HepG2 (cell line): ENCODE measurements around the gene ATP1B2. TPM values are rescaled to one million over a fixed set of nuclear protein-coding genes. Genes with fewer than 3 reads are reported as not detected.

Experiments
- AGO2 ChIP-seq: fragments of 200-400 bp; formaldehyde crosslinking; optimal IDR thresholded peaks from 2 replicates; pipeline ENCODE3; 2017; ENCODE audit warnings: mild to moderate bottlenecking, low read depth, low read length, moderate library complexity
- ARNTL ChIP-seq: sonication (generic); formaldehyde crosslinking; IDR thresholded peaks from 2 replicates; pipeline ENCODE4 v1.4.0; 2020; ENCODE audit warnings: mild to moderate bottlenecking, missing genetic modification reagents
- E2F2 ChIP-seq: sonication (generic); formaldehyde crosslinking; IDR thresholded peaks from 2 replicates; pipeline ENCODE4 v1.4.0; 2020; ENCODE audit warnings: missing genetic modification reagents, borderline replicate concordance
- EED ChIP-seq: sonication (generic); formaldehyde crosslinking; IDR thresholded peaks from 2 replicates; pipeline ENCODE4 v1.5.0; 2020; ENCODE audit warnings: mild to moderate bottlenecking, missing genetic modification reagents
- FOSL2 ChIP-seq: sonication (generic); formaldehyde crosslinking; IDR thresholded peaks from 2 replicates; pipeline ENCODE4 v1.4.0; 2020; ENCODE audit warnings: missing genetic modification reagents
- HINFP ChIP-seq: sonication (generic); formaldehyde crosslinking; IDR thresholded peaks from 2 replicates; pipeline ENCODE4 v1.4.0; 2020; ENCODE audit warnings: low read depth, mild to moderate bottlenecking, missing genetic modification reagents
- HIVEP1 ChIP-seq: sonication (generic); formaldehyde crosslinking; IDR thresholded peaks from 2 replicates; pipeline ENCODE4 v1.4.0; 2020; ENCODE audit warnings: mild to moderate bottlenecking, missing genetic modification reagents
- KDM1A ChIP-seq: IDR thresholded peaks from 2 replicates; pipeline ENCODE4 v1.6.1; 2016; ENCODE audit warnings: missing compliant biosample characterization
- MYC ChIP-seq: sonication (generic); formaldehyde crosslinking; IDR thresholded peaks from 2 replicates; pipeline ENCODE4 v1.9.0; 2021; ENCODE audit warnings: missing genetic modification reagents, borderline replicate concordance
- NR0B2 ChIP-seq: sonication (generic); formaldehyde crosslinking; IDR thresholded peaks from 2 replicates; pipeline ENCODE4 v1.4.0; 2020; ENCODE audit warnings: mild to moderate bottlenecking, missing genetic modification reagents
- PHF5A ChIP-seq: IDR thresholded peaks from one replicate; pipeline ENCODE4 v1.6.1; 2018; ENCODE audit warnings: low read depth, missing genetic modification reagents; ENCODE audit not compliant: unreplicated experiment
- RAD51 ChIP-seq: fragments of 450-650 bp; IDR thresholded peaks from 2 replicates; pipeline ENCODE4 v1.6.1; 2016; ENCODE audit warnings: borderline replicate concordance
- RBM22 ChIP-seq: fragments of 200-400 bp; formaldehyde crosslinking; optimal IDR thresholded peaks from 2 replicates; pipeline ENCODE3; 2017; ENCODE audit warnings: mild to moderate bottlenecking, low read length, moderate library complexity
- STAT6 ChIP-seq: sonication (generic); formaldehyde crosslinking; IDR thresholded peaks from 2 replicates; pipeline ENCODE4 v1.4.0; 2020; ENCODE audit warnings: missing genetic modification reagents, mild to moderate bottlenecking, borderline replicate concordance
- ZBTB3 ChIP-seq: sonication (generic); formaldehyde crosslinking; IDR thresholded peaks from 2 replicates; pipeline ENCODE4 v1.4.0; 2020; ENCODE audit warnings: low read depth, mild to moderate bottlenecking, moderate library complexity, missing genetic modification reagents, borderline replicate concordance
- ZKSCAN8 ChIP-seq: IDR thresholded peaks from 2 replicates; pipeline ENCODE4 v1.6.1; 2016; ENCODE audit warnings: borderline replicate concordance, missing genetic modification reagents, missing compliant biosample characterization
- ZNF101 ChIP-seq: sonication (generic); formaldehyde crosslinking; IDR thresholded peaks from 2 replicates; pipeline ENCODE4 v1.4.0; 2020; ENCODE audit warnings: mild to moderate bottlenecking, low read depth, missing genetic modification reagents, borderline replicate concordance
- ZNF275 ChIP-seq: sonication (generic); formaldehyde crosslinking; IDR thresholded peaks from 2 replicates; pipeline ENCODE4 v1.8.0; 2022; ENCODE audit warnings: missing genetic modification reagents, mild to moderate bottlenecking, inconsistent platforms, borderline replicate concordance
- ZNF501 ChIP-seq: sonication (generic); formaldehyde crosslinking; IDR thresholded peaks from 2 replicates; pipeline ENCODE4 v1.5.1; 2020; ENCODE audit warnings: mild to moderate bottlenecking, moderate library complexity, missing genetic modification reagents
- ZNF891 ChIP-seq: sonication (generic); formaldehyde crosslinking; IDR thresholded peaks from 2 replicates; pipeline ENCODE4 v1.5.0; 2020; ENCODE audit warnings: mild to moderate bottlenecking, missing genetic modification reagents
- ZSCAN31 ChIP-seq: sonication (generic); formaldehyde crosslinking; IDR thresholded peaks from 2 replicates; pipeline ENCODE4 v1.5.0; 2020; ENCODE audit warnings: low read depth, mild to moderate bottlenecking, missing genetic modification reagents
- polyA plus RNA-seq, 8 experiments: library from polyadenylated mRNA; depleted of rRNA in 3 of 8; stranded (reverse) in 7 of 8; unstranded in 1 of 8; fragments of >200 nt; fragmentation: Illumina TruSeq in 4 of 8; extraction: Trizol in 4 of 8; gene quantifications; 2 replicates each; pipeline versions ENCODE4 v1.2.1 to v1.2.3, GENCODE V29; 2011 to 2016; ENCODE audit warnings: low read depth in 4 of 8, missing spikeins in 1 of 8, mixed read lengths in 1 of 8; ENCODE audit not compliant: insufficient read depth in 1 of 8
- total RNA-seq, 5 experiments: library from RNA; depleted of rRNA; stranded (reverse); fragments of >200 nt; fragmentation: Illumina TruSeq; extraction: Trizol; gene quantifications; 2 replicates each; pipeline ENCODE4 v1.2.3, GENCODE V29; 2016; ENCODE audit warnings: low read depth in 1 of 5

The ATP1B2 gene
- total and polyA plus RNA-seq, 2 of the 13 experiments (the other 11 are each of a cell fraction or from before 2014, with no cell fraction given), result not detected

- TF ChIP-seq E2F2 (peak; percentile 66; the same call in 1 of the 2 replicates), RAD51 (no peak), ARNTL (0 out of 2 replicates have a peak, but pooled peaks have one; percentile 40), ZNF275 (0 out of 2 replicates have a peak, but pooled peaks have one; percentile 4), ZKSCAN8 (CRISPR knock-in tag) (0 out of 2 replicates have a peak, but pooled peaks have one; percentile 0), NR0B2 (CRISPR knock-in tag) (0 out of 2 replicates have a peak, but pooled peaks have one; percentile 30), HINFP (no peak), STAT6 (CRISPR knock-in tag) (0 out of 2 replicates have a peak, but pooled peaks have one; percentile 18), PHF5A (no peak), EED (no peak), ZBTB3 (CRISPR knock-in tag) (no peak), ZNF891 (no peak), KDM1A (no peak), FOSL2 (0 out of 2 replicates have a peak, but pooled peaks have one; percentile 8), ZSCAN31 (CRISPR knock-in tag) (no peak), MYC (CRISPR knock-in tag) (0 out of 2 replicates have a peak, but pooled peaks have one; percentile 27), ZNF101 (0 out of 2 replicates have a peak, but pooled peaks have one; percentile 79), HIVEP1 (CRISPR knock-in tag) (no peak), RBM22 (peak; percentile 55), AGO2 (no peak), ZNF501 (CRISPR knock-in tag) (0 out of 2 replicates have a peak, but pooled peaks have one; percentile 9)
Observed at GRCh38 chr17:7686222-7687071, 35.7 kb downstream of the ATP1B2 start (continued).
